Right renal cortex interstitium (tissue), 3 donors: ENCODE results near the gene CCDC152. TPM values are rescaled to one million over a fixed set of nuclear protein-coding genes. Genes with fewer than 3 reads are reported as not detected.
"Not testable (repeated sequence)": the region's sequence is repeated elsewhere in the genome, so short reads cannot be mapped to it uniquely, and the experiment has no call there.

Source experiments
- DNase-seq, 3 donors: peaks; one replicate each; pipeline ENCODE4 v3.0.0-alpha.2; 2013; ENCODE audit warnings: low read depth in 3 of 3, low spot score in 2 of 3
- polyA plus RNA-seq, 3 donors: library from polyadenylated mRNA; unstranded; fragments of 120-200 nt; gene quantifications; one replicate each; pipeline ENCODE4 v1.2.1, GENCODE V29; 2013; ENCODE audit not compliant: insufficient read length in 3 of 3

CCDC152 gene
- polyA plus RNA-seq, 3 donors, result 15.4 to 16.7 (median 15.4) TPM

DNA sequence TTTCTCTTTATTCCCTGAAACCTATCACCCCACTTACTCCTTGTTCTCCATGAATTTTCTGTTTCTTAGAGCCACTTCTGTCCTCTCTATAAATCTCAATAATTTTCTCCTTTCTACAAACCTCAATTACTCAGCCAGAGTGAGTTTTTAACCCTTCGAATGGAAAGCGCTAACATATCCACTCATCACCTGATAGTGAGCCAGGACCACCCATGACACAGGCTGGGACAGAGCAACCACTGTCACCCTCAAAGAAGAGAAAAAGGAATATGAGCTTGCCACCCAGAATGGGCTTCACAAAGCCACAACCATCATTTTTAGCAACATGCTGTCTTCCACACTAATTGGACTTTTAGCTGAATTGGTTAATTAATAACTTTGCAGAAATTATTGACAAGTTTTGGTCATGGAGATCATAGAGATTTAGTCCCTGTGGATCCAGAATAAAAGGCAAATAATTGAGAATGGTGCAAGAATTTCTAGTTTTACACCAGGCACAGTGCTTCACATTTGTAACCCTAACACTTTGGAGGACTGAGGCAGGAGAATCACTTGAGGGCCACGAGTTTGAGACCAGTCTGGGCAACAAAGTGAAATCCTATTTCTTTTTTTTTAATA, 87.2 kb downstream of the CCDC152 start:
- no peak for DNase-seq

DNA sequence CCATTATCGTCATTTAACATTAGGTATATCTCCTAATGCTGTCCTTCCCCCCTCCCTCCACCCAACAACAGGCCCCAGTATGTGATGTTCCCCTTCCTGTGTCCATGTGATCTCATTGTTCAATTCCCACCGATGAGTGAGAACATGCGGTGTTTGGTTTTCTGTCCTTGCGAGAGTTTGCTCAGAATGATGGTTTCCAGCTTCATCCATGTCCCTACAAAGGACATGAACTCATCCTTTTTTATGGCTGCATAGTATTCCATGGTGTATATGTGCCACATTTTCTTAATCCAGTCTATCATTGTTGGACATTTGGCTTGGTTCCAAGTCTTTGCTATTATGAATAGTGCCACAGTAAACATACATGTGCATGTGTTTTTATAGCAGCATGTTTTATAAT, 87.8 kb downstream of the CCDC152 start:
- DNase-seq, result not testable (repeated sequence)

GRCh38 chr5:42848545-42848944, 91.9 kb downstream of the CCDC152 start:
- DNase-seq, result no peak

DNA sequence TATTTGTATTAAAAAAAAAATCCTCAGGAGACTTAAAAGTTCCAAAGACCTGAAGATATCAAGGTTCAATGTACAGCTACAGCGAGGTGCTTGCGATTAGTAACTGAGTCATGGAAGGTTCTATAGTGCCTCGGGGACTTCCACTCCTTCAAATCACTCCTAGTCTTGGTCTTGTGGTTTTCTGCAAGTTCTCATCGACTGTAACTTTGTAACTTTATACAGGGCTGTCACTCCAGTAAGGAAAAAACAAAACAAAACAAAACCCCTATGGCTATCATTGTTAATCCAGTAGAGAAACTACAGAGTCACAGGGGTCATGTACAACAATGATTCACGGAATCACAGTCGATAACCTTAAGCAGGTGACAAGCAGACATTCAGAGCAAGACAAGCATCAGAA, 94.9 kb downstream of the CCDC152 start:
- DNase-seq, result no peak

Other genes starting within 250 kb of the CCDC152 start
- gene SELENOP, start 55.1 kb downstream of the CCDC152 start, polyA plus RNA-seq, result 100 to 1,000 TPM; 468 to 581 (median 527) TPM